Astrocyte of the cerebellum (primary cell): ENCODE data around the gene ITGA8.
"Not testable (repeated sequence)": the region's sequence is repeated elsewhere in the genome, so short reads cannot be mapped to it uniquely, and the experiment has no call there.

Experiments
- DNase-seq: peaks from one replicate; pipeline ENCODE4 v3.0.0-alpha.2; 2011; ENCODE audit warnings: low read depth
- H3K4me3 ChIP-seq: 2 replicates; pipeline ENCODE4 v1.5.1; 2011; ENCODE audit warnings: mild to moderate bottlenecking, low read depth, low read length, moderate library complexity
- CTCF ChIP-seq: IDR thresholded peaks from 2 replicates; pipeline ENCODE4 v1.5.1; 2012; ENCODE audit warnings: low read length, low read depth, moderate library complexity, mild to moderate bottlenecking; ENCODE audit errors: missing control alignments
- in situ Hi-C: cut with HindIII; loops from 2 replicates; pipeline ENCODE4 v1.10.0; 2017; ENCODE audit warnings: low sequenced_read_pairs

The ITGA8 gene

GRCh38 chr10:15719899-15720634 lies at the start of gene ITGA8:
ITGA8 (minus strand) TSS chr10:15719922; CDS start chr10:15719771, 151 bp downstream.
- peak within 1 kb of the TSS; percentile 46 for H3K4me3 ChIP-seq

DNA sequence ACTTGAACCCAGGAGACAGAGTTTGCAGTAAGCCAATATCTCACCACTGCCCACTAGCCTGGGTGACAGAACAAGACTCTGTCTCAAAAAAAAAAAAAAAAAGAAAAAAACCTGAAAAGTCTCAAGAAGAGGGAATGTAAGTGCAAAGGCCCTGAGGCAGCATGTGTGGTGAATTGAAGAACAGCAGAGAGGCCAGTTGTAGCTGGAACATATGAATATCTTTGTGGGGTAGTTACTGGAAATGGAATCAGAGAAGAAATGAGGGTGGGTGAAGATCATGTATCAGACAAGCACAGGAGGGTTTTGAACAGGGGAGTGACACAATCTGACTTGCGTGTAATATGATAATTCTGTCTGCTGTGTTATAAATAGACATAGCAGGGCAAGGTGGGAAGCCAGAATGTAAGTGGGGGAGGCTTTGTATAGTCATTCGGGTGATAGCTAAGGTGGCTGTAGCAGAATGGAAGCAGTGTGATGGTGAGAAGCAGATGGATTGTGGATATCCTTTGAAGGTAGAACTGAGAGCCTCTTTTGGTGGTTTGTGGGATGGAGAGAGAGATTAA lies 45.3 kb upstream of the ITGA8 start:
- no peak for DNase-seq
- no peak for TF ChIP-seq CTCF
- H3K4me3 ChIP-seq = no peak overlapping the region
- in situ Hi-C loops = no loop called here

More at GRCh38 chr10:15719899-15720634, at the start of gene ITGA8:
- no peak for DNase-seq
- in situ Hi-C loops = loop anchor here (25.0 kb wide), 2 partner anchors 108 to 283 kb away; no protein-coding TSS in a partner anchor
- TF ChIP-seq CTCF = peak; percentile 60

GRCh38 chr10:15763006-15763405 lies 43.3 kb upstream of the ITGA8 start:
- TF ChIP-seq CTCF = no peak
- in situ Hi-C loops = no loop called here
- no peak overlapping the region for H3K4me3 ChIP-seq
- no peak for DNase-seq

DNA sequence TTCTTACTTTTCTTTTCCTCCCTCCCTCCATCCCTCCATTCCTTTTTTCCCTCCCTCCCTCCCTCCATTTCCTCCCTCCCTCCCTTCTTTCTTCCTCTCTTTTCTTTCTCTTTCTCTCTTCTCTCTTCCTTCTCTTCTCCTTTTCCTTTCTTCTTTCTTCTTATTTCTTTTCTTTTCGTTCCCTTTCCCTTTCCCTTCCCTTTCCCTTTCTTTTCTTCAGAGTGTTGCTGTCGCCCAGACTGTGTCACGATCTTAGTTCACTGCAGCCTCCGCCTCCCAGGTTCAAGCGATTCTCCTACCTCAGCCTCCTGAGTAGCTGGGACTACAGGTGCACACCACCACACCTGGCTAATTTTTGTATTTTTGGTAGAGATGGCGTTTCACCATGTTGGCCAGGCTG lies 42.5 kb upstream of the ITGA8 start:
- in situ Hi-C loops, DNase-seq, H3K4me3 ChIP-seq: not testable (repeated sequence)

GRCh38 chr10:15761224-15761623 lies 41.5 kb upstream of the ITGA8 start:
- H3K4me3 ChIP-seq, in situ Hi-C loops, DNase-seq: not testable (repeated sequence)

- in situ Hi-C loops = no loop called here
- TF ChIP-seq CTCF = no peak
- no peak for DNase-seq
- no peak overlapping the region for H3K4me3 ChIP-seq
Measured at GRCh38 chr10:15760681-15761080, 41.0 kb upstream of the ITGA8 start.

- TF ChIP-seq CTCF = no peak
- H3K4me3 ChIP-seq = no peak overlapping the region
- in situ Hi-C loops = no loop called here
- no peak for DNase-seq
Measured at GRCh38 chr10:15759265-15759664, 39.5 kb upstream of the ITGA8 start.
